ENCODE data around the gene DIO3.

The DIO3 gene

DNA sequence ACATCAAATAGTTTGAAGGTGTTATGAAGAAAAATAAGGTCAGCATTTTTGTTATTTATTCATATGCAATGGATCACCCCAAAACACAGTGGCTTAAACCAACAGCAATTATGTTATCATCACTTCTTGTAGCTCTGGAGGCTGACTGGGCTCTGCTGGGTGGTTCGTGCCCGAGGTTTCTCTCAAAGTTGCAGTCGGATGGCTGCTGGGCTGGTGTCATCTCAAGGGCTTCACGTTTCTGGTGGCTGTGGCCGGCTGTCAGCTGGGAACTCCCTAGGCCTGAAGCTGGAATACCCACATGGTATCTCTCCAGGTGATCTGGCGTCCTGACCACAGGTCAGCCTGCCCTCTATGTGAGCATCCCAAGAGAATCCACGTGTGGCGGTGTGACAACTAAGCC is 12.0 kb downstream of the DIO3 start:
- DNase-seq (ENCODE audit: low read depth) = no peak
- no peak overlapping the region for H3K4me3 ChIP-seq (ENCODE audit: low read depth, low read length)
- TF ChIP-seq, protein P1, sequence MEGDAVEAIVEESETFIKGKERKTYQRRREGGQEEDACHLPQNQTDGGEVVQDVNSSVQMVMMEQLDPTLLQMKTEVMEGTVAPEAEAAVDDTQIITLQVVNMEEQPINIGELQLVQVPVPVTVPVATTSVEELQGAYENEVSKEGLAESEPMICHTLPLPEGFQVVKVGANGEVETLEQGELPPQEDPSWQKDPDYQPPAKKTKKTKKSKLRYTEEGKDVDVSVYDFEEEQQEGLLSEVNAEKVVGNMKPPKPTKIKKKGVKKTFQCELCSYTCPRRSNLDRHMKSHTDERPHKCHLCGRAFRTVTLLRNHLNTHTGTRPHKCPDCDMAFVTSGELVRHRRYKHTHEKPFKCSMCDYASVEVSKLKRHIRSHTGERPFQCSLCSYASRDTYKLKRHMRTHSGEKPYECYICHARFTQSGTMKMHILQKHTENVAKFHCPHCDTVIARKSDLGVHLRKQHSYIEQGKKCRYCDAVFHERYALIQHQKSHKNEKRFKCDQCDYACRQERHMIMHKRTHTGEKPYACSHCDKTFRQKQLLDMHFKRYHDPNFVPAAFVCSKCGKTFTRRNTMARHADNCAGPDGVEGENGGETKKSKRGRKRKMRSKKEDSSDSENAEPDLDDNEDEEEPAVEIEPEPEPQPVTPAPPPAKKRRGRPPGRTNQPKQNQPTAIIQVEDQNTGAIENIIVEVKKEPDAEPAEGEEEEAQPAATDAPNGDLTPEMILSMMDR (IDR thresholded peaks at IDR 0.05; ENCODE audit: insufficient read depth, low read depth, low read length, missing control alignments) = no peak

DNA sequence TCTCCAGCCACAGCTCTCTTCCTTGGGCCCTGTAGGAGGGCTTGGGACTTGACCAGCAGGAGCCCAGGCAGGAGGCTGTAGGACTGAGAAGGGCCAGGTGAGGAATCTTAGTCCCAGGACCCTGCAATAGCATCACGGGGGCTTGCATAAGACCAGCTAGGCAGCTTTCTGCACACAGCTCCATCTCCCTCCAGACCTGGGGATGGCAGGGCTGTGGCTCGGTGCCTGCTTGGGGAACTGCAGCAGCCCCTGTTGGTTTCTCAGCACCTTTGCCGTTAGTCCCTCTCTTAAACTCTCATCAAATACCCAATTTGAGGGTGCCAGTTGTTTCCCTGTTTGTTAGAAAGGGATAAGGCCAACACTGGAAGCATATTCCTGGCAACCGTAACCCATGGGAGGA is 14.3 kb downstream of the DIO3 start:
- DNase-seq (ENCODE audit: low read depth) = no peak
- TF ChIP-seq, protein P1 (IDR thresholded peaks at IDR 0.05; ENCODE audit: insufficient read depth, low read depth, low read length, missing control alignments) = no peak
- no peak overlapping the region for H3K4me3 ChIP-seq (ENCODE audit: low read depth, low read length)

DNA sequence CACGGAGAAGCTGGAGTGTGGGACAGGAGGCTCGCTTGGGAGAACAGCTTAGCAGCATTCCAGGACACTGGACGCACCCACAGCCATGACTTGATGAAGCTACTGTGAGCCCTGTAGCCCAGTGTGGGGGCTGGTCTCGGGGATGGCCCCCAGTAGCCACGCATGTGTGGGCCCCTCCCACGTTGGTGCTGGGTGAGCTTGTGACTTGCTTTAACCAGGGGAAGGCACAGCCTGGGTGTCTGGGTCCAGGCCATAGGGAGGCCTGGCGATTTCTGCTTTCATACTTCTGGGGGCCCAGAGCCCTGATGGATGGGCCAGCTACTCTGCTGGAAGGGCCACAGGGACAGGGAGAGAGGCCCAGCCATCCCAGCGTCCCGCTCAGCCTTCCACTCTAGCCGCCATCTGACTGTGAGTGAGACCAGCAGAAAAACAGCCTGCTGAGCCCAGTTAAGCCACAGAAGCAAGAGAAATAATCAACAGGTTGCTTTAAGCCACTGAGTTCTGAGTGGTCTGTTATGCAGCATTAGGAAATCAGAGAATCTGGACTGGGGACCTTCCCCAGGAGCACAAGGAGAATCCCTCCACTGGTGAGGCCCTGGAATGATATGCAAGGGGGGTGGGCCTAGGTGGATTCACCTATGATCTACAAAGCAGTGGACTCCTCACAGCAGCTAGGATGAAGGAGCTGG is 16.1 kb downstream of the DIO3 start:
- H3K4me3 ChIP-seq (ENCODE audit: low read depth, low read length) = no peak overlapping the region
- TF ChIP-seq, protein P1 (IDR thresholded peaks at IDR 0.05; ENCODE audit: insufficient read depth, low read depth, low read length, missing control alignments) = no peak
- DNase-seq (ENCODE audit: low read depth) = no peak

DNA sequence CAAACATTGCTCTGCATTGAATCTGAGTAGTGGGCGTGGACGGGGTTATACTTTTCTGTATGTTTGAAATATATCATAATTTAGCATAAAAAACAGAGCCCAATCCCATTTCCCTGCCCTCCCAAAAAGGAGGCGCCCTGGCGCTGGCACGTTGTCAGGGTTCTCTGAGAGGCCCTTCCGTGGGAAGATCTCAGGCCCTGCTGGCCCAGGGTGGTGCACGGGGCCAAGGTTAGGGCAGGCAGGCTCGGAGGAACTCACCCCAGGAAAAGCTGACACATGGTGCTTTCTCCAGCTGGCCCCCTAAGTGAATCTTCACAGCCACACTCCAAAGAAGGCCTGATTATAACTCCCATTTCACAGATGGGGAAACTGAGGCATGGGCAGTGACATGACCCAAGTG is 17.2 kb downstream of the DIO3 start:
- no peak overlapping the region for H3K4me3 ChIP-seq (ENCODE audit: low read depth, low read length)
- no peak for DNase-seq (ENCODE audit: low read depth)
- TF ChIP-seq, protein P1 (IDR thresholded peaks at IDR 0.05; ENCODE audit: insufficient read depth, low read depth, low read length, missing control alignments) = no peak

DNA sequence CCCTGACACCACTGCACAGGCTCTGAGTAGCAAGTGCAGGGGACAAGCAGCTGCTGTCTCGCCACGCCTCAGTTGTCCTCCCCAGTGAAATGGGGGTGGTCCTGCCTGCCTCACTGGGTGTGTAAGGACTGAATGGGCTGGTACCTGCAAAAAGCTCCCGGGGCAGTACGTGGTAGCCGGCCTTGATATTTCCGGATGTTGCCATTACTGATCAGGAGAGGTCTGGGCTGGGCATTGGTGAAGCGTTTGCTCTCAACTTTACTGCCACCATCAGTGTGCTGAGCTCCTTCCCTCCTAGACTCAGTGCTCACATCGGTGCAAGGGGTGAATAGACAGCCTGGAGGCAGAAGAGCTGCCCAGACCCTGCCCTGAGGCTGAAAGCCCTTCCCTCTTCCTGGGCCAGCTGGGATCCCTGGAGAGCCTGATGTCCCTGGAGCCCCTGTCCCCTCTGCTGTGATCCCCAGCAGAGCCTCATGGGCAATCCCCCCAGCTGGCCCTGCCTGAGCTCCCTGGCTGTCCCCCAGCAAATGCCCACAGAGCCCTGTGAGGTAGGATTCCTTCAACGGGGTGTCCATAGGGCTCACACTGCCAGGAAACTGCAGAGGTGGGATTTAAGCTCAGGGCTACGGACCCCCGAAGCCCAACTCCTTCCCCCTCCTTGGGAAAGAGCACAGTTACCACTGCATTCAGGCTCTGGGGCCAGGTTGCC is 18.2 kb downstream of the DIO3 start:
- no peak overlapping the region for H3K4me3 ChIP-seq (ENCODE audit: low read depth, low read length)
- TF ChIP-seq, protein P1 (IDR thresholded peaks at IDR 0.05; ENCODE audit: insufficient read depth, low read depth, low read length, missing control alignments) = no peak
- DNase-seq (ENCODE audit: low read depth) = no peak

DNA sequence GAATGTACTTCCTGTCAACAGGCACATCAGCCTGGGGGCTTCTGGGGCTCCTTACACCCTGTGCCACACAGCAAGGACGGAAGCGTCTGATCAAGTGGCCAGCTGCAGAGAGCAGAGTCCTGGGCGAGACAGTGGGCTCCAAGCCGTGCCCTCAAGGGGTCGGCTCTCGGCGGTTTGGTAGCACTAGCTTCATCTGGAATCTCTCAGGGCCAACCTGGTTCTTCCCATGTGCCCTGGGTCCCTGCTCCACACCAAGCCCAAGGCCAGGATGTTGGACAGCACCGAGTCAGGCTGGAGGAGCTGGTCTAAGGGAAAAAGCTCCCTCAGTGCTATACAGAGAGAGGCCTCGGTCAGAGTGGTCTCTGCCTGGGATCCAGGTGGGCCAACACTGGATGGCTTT is 20.5 kb downstream of the DIO3 start:
- TF ChIP-seq, protein P1 (IDR thresholded peaks at IDR 0.05; ENCODE audit: insufficient read depth, low read depth, low read length, missing control alignments) = no peak
- H3K4me3 ChIP-seq (ENCODE audit: low read depth, low read length) = no peak overlapping the region
- DNase-seq (ENCODE audit: low read depth) = no peak
